VCaP (cell line): ENCODE data around the gene ENDOG.

Experiments
- H3K27ac ChIP-seq: fragments of 450-650 bp; 2 replicates; pipeline ENCODE4 v1.5.1; 2017
- CTCF ChIP-seq: fragments of 450-650 bp; conservative IDR thresholded peaks from 2 replicates; pipeline ENCODE4 v1.5.1; 2017; ENCODE audit warnings: mild to moderate bottlenecking, moderate library complexity

The ENDOG gene

GRCh38 chr9:128824911-128825310 is 6.6 kb downstream of the ENDOG start:
- no peak overlapping the region for H3K27ac ChIP-seq
- TF ChIP-seq CTCF, result no peak

GRCh38 chr9:128825923-128826700 is 7.8 kb downstream of the ENDOG start:
- no peak overlapping the region for H3K27ac ChIP-seq
- TF ChIP-seq CTCF, result peak; percentile 47; the same call in 1 of the 2 replicates

GRCh38 chr9:128828267-128828666 is 10.0 kb downstream of the ENDOG start:
- peak overlapping the region; percentile 8; the same call in 1 of the 2 replicates for H3K27ac ChIP-seq

GRCh38 chr9:128828719-128829452 is 10.6 kb downstream of the ENDOG start:
- peak overlapping the region; percentile 83 for H3K27ac ChIP-seq
- no peak for TF ChIP-seq CTCF

More at GRCh38 chr9:128828267-128828666, 10.0 kb downstream of the ENDOG start:
- no peak for TF ChIP-seq CTCF

GRCh38 chr9:128829477-128830251 is 11.4 kb downstream of the ENDOG start, which contains the start of gene SPOUT1:
TSS of gene SPOUT1 (minus strand) at chr9:128829794. CDS start at chr9:128829780, 14 bp downstream.
- H3K27ac ChIP-seq, result peak within 1 kb of the TSS; percentile 83
- TF ChIP-seq CTCF, result no peak

GRCh38 chr9:128833696-128834095 is 15.4 kb downstream of the ENDOG start:
- TF ChIP-seq CTCF, result no peak

More at GRCh38 chr9:128833696-128834095, 15.4 kb downstream of the ENDOG start:
- no peak overlapping the region for H3K27ac ChIP-seq
